ENCODE results near the gene TMEM131.
"Not testable (repeated sequence)": the region's sequence is repeated elsewhere in the genome, so short reads cannot be mapped to it uniquely, and the experiment has no call there.

TMEM131 gene

DNA sequence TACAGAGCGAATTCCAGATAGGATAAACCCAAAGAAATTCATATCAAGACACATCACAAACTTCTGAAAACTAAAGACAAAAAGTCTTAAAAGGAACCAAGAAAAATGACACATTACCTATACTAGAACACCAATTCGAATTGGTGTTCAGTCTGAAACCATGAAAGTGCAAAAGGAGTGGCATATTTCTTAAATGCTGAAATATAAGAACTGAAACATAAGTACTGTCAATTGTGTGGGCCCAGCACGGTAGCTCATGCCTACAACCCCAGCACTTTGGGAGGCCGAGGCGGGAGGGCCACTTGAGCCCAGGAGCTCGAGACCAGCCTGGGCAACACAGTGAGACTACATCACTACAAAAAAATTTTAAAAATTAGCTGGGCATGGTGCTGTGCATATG is 43.4 kb downstream of the TMEM131 start:
- DNase-seq, result no peak

DNA sequence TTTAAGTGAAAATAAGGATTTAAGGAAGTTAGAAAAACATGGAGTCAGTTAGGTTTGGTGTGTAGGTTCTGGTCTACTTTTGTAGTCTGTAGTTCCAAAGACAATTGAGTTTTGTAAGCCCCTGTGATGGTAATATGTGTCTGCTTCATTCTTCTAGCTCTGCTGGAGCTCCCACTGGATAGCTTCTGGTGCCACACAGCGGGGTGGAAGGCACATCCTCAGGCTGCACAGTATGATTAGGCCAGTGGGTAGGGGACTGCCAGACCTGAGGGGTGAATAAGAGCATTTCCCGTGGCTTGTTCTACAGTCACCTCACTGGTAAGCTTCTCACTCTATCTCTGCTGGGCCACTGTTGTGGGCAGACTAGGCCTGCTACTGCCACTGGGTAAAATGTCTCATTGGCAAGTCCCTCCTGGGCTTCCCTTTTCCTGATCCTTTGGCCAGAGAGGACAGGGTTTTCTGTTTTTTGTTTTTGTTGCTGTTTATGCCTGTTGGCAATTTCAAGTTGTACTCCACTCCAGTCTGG is 44.5 kb downstream of the TMEM131 start:
- peak; percentile 12 for DNase-seq

DNA sequence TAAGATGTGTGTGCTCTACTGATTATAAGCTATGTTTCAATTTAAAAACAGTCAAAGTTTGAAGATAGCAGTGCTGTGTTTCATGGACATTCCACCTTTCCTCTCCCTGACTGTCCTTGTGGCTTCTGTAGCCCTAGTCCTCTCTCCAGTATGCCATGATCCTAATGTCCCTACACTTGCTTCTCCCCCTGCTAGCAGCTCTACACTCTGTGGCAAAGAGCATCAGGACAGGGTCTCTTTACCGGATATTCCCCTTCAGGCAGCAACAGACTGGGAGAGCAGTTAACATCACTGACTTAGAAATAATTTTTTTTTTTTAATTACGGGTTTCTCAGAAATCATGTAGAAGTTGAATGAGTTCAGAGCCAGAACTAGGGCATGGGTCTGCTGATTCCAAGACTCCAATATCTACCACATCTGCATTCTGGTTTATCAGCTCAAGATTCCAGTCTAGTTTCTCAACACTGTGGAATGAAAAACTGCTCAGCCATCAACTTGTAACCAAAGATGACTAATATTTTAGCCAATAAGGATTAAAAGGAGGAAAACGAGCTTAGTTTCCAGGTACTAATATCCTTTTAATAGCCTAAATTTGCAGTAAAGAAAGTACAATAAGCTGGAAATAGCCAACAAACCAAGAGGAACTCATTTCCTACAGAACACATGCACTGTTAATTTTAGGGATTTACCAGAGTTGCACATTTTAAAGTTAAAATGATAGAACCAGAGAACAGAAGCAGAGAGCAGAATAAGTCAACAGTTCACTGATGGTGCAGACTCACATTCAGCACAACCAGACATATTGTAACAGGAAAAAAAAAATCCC is 45.2 kb downstream of the TMEM131 start:
- DNase-seq, result no peak

DNA sequence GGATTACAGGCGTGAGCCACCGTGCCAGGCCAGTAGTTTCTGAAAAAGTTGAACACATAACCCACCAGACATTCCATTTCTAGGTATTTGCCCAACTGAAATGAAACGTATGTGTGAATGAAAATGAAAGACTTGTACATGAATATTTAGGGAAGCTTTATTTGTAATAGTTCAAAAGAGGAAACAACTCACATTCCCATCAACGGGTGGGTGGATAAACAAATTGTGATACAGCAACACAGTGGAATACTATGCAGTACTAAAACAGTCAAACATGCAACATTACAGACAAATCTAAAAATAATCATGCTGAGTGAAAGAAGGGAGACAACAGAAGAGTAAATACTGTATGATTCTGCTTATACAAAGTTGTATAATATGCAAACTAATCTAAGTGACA is 46.8 kb downstream of the TMEM131 start:
- no peak for DNase-seq

DNA sequence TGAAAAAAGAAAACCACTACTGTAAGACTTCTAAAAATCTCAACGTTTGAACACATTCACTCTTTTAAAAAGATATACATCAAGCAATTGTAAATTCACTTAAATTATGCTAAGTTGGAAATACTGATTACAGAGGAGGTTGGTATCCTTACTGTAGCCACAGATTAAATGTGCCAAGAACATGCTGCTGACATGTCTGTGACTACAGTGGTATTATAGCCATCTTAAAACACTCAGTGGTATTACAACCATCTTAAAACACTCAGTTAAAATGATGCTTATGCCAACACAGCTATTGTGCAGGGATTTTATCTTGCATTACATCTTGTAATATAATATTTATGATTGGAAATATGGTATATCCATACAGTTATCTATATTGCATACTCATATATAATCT is 50.0 kb downstream of the TMEM131 start:
- DNase-seq, result no peak

DNA sequence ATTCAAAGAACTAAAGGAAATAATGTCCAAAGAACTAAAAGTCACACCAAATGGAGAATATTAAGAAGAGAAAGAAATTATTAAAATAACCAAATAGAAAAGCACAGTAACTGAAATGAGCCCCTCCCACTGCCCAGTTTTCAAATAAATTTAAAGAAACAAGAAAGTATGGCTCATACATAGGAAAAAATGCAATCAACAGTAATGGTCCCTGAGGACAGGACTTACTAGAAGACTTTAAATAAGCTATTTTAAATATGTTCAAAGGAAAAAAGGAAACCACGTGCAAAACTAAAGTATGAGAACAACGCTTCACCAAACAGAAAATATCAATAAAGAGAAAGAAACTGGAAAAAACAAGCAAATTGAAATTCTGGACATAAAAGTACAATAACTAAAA is 58.9 kb downstream of the TMEM131 start:
- no peak for DNase-seq

DNA sequence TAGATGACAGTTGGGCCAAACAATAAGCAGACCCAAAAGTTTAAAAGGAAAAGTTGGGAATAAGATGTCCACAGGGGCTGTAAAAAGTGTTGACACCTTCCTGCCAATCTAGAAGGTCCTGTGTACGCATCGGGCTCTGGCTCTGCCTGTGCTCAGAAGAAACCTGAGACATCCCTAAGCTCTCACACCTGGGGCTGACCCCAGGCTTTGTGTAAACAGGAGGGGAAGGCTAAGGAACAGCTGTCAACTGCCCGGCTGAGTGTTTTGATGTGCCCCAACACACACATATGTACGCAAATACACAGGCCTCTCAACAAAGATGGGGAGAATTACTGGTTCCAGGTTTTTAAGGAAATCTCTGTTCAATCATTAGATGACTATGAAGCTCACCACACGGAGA is 59.5 kb downstream of the TMEM131 start:
- DNase-seq, result no peak

DNA sequence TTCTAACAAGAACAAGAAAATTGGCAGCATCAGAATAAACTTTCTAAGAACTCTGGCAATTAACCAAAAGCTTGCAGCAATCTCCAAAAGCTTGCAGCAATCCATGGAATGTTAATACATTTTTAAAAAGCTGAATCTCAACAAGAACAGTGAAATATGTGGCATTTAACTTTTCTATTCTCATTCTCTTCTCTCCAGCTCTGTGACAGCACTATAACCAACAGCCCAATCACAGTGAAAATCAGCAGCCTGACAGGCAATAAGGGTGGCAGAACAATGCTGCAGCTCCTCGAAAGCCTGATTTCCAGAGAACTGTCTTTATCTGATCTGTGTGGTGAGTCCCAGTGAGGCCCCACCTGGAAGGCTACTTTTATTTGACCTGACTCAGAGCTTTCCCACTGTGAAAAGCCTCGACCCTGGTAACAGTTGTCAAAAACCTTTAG is 60.0 kb downstream of the TMEM131 start:
- DNase-seq, result peak; percentile 23

DNA sequence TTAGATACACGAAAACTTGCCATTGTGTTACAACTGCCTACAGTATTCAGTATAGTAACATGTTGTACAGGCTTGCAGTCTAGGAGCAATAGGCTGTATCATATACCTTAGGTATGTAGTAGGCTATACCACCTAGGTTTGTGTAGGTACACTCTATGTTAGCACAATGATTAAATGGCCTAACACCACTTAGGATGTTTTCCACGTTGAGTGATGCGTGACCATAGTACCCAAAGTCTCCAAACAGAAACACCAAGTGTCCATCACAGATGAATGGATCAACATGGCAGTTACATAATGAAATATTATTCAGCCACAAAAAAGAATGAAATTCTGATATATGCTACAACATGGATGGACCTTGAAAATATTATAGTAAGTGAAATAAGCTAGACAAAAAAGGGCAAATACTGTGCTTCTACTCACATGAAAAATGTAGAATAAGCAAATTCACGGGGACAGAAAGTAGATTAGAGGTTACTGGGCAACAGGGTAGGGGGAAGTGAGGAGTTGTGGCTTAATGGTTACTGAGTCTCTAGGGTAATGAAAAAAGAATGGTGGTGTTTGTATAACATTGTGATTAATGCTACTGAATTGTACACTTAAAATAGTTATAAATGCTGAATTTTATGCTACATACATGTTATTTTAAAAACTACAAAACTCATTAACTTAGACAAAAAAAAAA is 62.6 kb downstream of the TMEM131 start:
- DNase-seq, result no peak

DNA sequence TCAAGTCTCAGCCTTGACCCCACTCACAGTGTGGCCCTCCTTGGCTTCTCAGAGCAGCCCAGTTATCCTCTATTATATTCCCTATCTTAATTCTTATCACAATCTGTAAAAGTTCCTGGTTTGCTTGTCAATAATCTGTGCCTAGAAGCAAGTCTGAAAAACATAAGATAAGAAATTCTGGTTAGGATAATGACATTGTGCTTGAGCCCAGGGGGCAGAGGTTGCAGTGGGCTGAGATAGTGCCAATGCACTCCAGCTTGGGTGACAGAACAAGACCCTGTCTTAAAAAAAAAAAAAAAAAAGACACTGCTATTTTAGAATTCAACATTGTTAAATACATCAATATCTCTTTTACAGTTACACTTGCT is 63.9 kb downstream of the TMEM131 start:
- no peak for DNase-seq

DNA sequence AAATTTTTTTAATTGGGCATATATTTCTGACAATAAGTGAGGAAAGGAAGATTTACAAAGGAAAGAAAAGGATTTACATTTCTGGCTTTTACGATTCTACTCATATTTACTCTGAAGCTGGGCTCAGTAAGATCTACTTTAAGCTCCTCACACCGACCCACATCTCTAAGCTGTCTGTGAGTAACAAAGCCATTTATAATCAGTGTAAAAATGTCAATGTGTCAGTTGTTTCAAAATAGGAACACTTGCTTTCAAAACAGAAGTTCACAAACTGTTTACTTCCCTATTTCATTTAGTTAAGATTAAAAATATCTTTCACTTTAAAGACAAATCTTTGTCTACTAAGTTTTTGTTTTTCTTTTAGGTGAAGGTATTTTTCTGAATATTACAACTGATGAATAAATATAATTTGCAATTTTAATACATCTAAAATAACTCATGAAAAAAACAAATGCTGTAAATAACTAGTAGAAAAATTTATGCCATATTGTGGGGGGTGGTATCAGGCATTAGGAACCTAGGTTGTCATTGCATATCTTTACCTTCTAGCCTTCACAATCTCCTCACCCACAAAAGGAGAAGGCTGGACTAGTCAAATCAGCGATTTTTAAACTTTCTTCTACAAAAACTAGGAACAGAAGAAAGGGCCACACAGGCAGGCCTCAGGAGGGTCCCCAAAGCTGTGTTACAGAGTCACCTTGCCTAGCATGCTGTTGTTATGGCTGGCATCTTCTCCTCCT is 64.5 kb downstream of the TMEM131 start:
- no peak for DNase-seq

DNA sequence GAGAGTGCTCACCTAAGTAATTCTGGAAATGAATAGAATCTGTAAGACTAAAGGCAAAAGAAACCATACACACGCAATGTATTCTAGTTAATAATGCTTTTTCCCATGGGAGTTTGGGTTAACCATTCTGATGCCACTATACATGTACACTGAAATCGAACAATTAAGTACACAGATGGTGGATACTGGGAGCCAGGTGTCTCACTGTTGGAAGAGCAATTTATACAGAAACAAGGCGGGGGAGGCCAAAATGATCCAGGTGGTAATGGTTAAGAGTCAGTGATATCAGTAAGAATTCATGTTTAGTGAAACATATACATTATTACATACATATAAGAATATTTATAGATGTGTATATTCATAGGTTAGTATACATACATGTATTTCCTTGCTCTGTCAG is 67.2 kb downstream of the TMEM131 start:
- no peak for DNase-seq

DNA sequence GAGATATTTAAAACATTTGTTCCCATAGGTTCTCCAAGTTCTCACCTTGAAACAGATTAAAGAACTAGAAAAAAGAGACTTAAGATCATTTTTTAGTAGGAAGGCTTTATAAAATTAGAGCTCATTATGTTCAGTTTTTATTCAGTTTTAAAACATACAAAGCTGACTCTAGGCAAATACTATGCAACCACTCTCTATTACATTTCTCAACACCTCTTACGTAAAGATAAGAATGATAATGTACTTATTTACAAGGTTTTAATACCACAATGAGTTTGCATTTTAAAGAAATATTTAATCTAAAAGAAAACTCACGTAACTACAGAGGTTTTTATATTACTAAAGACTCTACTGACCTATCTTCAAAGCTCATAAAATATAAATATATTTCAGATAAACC is 68.8 kb downstream of the TMEM131 start:
- DNase-seq, result no peak

DNA sequence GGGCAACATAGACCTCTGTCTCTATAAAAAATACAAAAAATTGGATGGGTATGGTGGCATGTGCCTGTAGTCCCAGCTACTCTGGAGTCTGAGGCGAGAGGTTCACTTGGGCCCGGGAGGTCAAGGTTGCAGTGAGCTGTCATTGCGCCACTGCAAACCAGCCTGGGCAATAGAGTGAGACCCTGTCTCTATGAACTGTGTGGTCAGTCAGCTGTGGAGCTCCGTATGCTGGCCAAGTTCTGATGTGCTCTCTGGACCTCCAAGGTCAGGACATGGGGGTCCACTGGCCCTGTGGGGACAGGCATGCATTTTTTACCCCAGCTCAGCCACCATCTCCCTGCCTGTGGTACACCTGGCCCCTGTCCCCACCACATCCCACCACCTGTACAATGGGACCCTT is 71.6 kb downstream of the TMEM131 start:
- no peak for DNase-seq

DNA sequence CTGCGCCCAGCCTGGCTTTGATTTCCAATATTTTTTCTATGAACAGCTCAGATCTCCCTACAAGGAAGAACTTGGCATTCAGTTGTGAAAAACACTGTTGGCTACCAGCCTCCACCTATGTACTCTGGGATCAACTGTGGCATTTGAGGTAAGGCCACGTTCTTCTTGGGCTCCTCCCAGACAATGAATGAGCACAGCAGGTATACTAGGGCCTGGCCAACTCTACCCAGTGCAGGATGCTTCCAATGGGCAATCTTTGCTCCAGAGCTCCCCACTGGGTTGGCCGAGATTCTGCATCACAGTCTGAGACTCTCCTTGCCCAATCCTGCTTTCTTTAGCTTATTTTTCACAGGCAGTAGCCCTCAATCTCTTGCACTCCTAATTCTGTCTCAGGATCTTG is 75.9 kb downstream of the TMEM131 start:
- no peak for DNase-seq

DNA sequence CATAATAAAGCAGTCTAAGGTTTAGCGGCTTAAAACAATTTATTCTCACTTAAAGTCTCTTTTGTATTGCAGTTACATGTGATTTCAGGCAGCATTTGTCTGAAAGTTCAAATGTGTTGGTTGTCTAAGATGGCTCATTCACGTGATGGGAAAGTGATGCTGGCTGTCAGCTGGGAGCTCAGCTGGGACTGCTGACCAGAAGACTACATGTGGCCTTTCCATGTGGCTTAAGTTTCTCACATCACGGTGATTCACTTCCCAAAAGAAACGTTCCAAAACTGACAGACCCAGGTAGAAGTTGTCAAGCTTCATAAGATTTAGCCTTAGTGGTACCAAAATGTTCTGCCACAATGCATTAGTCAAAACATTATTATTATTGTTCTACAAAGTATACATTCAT is 76.9 kb downstream of the TMEM131 start:
- DNase-seq, result no peak

DNA sequence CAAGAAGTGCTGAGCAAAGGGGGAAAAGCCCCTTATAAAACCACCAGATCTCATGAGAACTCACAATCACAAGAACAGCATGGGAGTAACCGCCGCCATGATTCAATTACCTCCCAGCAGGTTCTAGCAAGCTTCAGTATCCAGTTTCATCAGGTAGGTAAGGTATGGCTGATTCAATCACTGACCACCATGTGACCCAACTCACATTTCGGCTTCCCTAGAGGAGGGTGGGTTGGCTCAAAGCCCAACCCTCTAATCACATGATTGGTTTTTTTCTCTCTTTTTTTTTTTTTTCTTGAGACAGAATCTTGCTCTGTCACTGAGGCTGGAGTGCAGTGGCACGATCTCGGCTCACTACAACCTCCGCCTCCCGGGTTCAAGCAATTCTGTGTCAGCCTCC is 78.1 kb downstream of the TMEM131 start:
- DNase-seq, result not testable (repeated sequence)

DNA sequence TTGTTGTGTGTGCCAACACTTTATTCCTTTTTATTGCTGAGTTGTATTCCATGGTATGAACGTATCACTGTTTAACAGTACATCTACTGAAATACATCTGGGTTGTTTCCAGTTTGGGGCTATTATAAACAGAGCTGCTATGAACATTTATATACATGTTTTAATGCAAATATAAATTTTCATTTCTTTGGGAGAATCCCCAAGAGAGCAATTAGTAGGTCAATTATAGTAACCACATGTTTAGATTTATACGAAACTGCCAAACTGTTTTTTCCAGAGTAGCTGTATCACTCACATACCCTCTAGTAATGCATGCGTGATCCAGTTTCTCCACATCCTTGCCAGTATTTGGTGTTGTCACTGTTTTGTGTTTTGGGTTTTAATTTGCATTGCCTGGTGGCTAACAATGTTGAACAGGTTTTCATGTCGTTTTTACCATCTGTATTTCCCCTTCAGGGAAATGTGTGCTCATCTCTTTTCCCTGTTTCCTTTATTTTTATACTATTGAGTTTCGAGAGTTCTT is 81.0 kb downstream of the TMEM131 start:
- no peak for DNase-seq

DNA sequence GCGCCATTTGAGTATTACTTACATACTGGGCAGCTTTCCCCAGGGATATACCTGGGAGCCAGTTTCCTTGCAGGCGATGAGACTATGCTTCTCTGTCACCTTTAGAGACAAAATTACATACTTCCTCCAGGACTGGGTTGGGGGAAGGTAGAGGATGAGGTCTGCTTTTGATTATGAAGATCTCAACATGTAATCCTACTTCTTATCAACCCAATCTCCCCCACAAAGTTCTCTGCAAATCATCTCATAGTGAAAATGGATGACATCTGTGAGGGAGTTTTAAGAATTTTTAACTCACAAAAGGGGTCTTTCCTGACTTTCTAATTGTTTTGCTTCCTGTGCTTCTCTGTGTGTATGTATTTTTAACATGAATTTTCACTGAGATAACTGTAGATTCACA is 81.9 kb downstream of the TMEM131 start:
- DNase-seq, result no peak

DNA sequence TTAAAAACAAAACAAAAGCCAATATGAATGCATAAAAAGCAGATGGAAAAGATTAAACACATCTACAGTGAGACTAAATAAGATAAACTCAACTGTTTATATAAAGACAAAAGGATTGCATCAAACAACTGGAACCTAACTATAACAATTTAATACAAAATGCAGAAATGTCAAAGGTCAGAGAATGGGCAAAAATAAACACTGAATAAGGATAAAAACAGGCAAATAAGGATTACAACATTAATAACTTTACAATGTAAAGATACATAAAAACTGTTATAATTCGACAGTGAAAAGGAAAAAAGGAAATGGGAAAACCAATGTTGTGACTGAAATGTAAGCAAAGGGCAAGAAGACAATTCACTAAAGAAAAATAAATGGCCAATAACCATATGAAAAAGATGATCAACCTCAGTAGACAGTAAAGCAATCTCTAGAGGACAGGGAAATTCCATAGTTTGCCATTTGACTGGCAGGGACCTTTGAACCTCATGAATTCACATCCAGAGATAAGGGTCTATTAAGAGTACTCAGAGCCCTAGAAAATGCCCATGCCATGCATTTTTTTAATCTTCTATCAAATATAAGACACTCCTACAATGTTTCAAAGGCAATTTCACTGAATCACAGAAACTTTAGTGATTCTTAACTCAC is 83.7 kb downstream of the TMEM131 start:
- no peak for DNase-seq

DNA sequence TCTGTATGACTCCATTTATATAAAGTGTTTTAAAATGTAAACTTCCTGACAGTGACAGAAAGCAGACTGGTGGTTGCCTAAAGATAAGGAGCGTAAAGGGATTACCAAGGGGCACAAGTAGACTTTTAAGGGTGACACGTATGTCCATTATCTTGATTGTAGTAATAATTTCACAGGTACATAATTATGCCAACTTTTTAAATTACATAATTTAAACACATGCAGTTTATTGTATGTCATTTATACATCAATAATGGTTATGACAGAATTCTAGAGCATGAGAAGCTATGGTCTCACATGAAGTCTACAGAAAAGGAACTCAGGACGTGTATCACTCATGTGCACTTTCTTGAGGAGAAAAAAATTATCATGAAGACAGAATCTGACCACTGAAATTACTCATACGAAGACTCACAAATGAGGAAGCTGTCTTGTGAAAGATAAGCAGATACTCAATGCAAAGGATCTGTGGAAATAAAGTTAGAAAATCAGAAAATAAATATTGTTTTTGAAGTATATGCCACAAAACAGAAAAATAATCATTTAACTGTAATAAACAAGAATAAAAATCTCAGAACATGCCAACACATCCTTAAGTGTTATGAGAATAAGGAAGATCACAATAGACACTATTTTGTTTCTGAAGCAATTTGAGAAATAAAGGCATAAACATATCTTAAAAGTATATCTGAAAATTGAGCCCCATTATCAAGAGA is 84.4 kb downstream of the TMEM131 start:
- DNase-seq, result no peak

Measured in stimulated activated CD4-positive, alpha-beta T cell treated with anti-CD3 and anti-CD28 coated beads, Interleukin-15, amount 100 ng/mL, for 24 hours (primary cell).